COLO829 (cell line): ENCODE measurements around the gene SYAP1.
"Not testable (repeated sequence)": the region's sequence is repeated elsewhere in the genome, so short reads cannot be mapped to it uniquely, and the experiment has no call there.

Experiments
- DNase-seq: peaks from one replicate; pipeline ENCODE4 v3.0.0; 2012; ENCODE audit warnings: low spot score

SYAP1 gene

GRCh38 chrX:16725072-16725471 lies 5.7 kb downstream of the SYAP1 start:
- no peak for DNase-seq

GRCh38 chrX:16726347-16726988 lies 7.1 kb downstream of the SYAP1 start:
- DNase-seq, result not testable (repeated sequence)

- no peak for DNase-seq
Measured at GRCh38 chrX:16727637-16728036, 8.2 kb downstream of the SYAP1 start.

- DNase-seq, result no peak
Measured at GRCh38 chrX:16730450-16730849, 11.0 kb downstream of the SYAP1 start.

GRCh38 chrX:16733013-16733412 lies 13.6 kb downstream of the SYAP1 start:
- no peak for DNase-seq

GRCh38 chrX:16737024-16737423 lies 17.6 kb downstream of the SYAP1 start:
- no peak for DNase-seq

GRCh38 chrX:16739574-16739973 lies 20.2 kb downstream of the SYAP1 start:
- DNase-seq, result no peak

- DNase-seq, result no peak
Measured at GRCh38 chrX:16743604-16744325, 24.4 kb downstream of the SYAP1 start.

- DNase-seq, result no peak
Measured at GRCh38 chrX:16745102-16745501, 25.7 kb downstream of the SYAP1 start.

GRCh38 chrX:16745659-16746058 lies 26.2 kb downstream of the SYAP1 start:
- DNase-seq, result no peak

GRCh38 chrX:16748425-16748824 lies 29.0 kb downstream of the SYAP1 start:
- DNase-seq, result no peak

- no peak for DNase-seq
Measured at GRCh38 chrX:16750136-16750535, 30.7 kb downstream of the SYAP1 start.

GRCh38 chrX:16754019-16754418 lies 34.6 kb downstream of the SYAP1 start:
- DNase-seq, result peak; percentile 13

GRCh38 chrX:16756724-16757123 lies 37.3 kb downstream of the SYAP1 start:
- DNase-seq, result no peak

GRCh38 chrX:16761500-16761899 lies 42.1 kb downstream of the SYAP1 start:
- not testable (repeated sequence) for DNase-seq

GRCh38 chrX:16762579-16762978 lies 43.2 kb downstream of the SYAP1 start:
- no peak for DNase-seq

GRCh38 chrX:16765594-16765993 lies 46.2 kb downstream of the SYAP1 start:
- DNase-seq, result no peak

GRCh38 chrX:16770970-16771482 lies 51.6 kb downstream of the SYAP1 start:
- no peak for DNase-seq

- peak; percentile 64 for DNase-seq
Measured at GRCh38 chrX:16771483-16772398, 52.3 kb downstream of the SYAP1 start.

- no peak for DNase-seq
Measured at GRCh38 chrX:16772460-16772859, 53.0 kb downstream of the SYAP1 start.

- no peak for DNase-seq
Measured at GRCh38 chrX:16774746-16775145, 55.3 kb downstream of the SYAP1 start.

GRCh38 chrX:16778545-16778944 lies 59.1 kb downstream of the SYAP1 start:
- DNase-seq, result no peak

GRCh38 chrX:16778993-16779392 lies 59.6 kb downstream of the SYAP1 start:
- no peak for DNase-seq
